Stimulated activated CD4-positive, alpha-beta T cell treated with anti-CD3 and anti-CD28 coated beads, Interleukin-15, amount 100 ng/mL, for 24 hours (primary cell): ENCODE results near the gene FAM110D.
A peak's percentile ranks its signal among the peaks of the same experiment; 100 is the strongest.

Source experiments
- DNase-seq: peaks from one replicate; pipeline ENCODE4 v3.0.0-alpha.2; 2020

The FAM110D gene

DNA sequence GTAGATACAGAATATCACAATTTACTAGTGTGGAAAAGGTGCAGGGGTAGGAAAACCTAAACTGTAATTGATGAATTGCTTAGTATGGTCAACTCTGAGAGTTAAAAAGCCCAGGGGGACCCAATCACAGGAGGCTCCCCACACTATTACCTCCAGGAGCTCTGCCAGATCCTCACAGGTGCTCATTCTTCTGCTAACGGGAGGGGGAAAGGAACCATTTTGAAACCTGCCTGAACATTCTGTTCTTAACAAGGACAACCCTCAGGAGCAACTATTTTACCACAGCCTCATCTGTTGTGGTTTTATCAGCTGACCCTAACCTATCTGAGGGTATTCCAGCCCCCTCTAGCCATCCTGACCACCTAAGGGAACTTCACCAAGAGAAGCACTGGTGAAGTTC lies 28.2 kb upstream of the FAM110D start:
- no peak for DNase-seq

DNA sequence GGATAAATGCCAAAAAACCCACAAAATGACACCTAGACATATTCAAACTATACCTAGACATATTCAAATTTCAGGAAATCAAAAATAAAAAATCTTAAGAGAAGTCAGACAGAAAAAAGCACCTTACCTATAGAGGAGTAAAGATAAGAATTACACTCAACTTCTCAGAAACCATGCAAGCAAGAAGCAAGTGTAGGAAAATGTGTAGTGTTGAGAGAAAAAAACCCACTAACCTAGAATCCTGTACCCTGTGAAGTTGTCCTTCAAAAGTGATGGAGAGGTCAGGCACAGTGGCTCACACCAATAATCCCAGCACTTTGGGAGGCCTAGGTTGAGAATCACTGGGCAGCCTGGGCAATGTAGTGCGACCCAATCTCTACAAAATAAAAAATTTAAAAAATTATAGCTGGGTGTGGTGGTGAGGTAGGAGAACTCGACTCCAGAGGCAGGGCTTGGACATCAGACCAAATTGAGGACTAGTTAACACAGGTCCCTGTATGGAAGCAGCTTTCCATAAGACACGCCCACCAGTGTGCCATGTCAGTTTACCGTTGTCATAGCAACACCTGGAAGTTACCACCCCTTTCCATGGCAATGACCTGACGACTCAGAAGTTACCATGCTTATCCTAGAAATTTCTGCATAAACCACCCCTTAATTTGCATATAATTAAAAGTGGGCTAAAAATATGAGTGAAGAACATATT lies 26.6 kb upstream of the FAM110D start:
- DNase-seq = no peak

DNA sequence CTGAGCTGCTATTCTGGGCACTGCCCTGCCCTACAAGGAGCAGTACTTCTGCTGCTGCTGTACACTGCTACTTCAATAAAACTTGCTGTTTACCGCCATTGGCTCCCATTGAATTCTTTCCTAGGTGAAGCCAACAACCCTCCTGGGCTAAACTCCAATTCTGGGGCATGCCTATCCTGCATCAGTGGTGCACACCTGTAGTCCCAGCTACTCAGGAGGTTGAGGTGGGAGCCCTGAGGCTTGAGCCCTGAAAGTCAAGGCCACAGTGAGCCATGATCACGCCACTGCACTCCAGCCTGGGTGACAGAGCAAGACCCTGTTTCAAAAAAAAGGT lies 26.1 kb upstream of the FAM110D start:
- no peak for DNase-seq

DNA sequence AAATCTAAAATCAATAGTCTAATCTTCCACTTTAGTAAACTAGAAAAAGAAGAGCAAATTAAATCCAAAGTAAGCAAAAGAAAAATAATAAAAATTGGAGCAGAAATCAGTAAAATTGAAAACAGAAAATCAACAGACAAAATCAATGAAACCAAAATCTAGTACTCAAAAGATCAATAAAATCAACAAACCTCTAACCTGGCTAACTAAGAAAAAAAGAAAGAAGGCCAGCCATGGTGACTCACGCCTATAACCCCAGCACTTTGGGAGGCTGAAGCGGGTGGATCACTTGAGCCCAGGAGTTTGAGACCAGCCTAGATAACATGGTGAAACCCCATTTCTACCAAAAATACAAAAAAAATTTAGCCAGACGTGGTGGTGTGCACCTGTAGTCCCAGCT lies 24.4 kb upstream of the FAM110D start:
- no peak for DNase-seq

DNA sequence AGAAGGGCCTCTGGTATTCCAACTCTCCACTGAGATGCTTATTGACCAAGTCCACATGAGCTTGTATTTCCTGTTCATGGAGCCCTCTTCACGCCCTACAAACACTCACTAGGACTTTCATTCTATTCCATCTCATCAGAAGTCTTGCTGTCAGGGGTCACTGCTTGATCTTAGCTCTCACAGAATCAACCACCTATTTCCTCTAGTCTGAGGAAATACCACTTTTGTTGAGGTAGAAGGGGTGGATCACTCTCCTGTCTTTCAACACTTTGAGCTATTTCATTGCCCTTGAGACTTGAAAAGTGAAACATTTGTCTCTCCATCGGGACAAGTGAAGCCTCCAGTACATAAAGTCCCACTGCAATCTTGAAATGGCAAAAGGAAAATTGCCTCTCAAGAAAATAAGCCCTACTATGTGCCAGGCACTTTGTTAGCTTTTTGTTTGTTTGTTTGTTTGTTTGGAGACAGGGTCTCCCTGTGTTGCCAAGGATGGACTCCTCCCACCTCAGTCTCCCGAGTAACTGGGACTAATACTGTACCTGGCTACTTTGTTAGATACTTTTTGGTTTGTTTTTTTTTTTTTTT lies 19.8 kb upstream of the FAM110D start:
- no peak for DNase-seq

DNA sequence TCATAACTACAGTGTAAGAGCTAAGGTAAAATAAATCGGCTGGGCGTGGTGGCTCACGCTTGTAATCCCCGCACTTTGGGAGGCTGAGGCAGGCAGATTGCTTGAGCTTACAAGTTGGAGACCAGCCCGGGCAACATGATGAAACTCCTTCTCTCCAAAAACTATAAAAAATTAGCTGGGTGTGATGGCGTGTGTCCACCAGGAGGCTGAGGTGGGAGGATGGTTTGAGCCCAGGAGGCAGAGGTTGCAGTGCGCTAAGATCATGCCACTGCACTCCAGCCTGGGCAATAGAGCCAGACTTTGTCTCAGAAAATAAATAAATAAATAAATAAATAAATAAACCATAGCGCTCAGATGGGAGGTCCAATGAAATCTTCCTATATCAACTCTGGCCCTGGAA lies 16.7 kb upstream of the FAM110D start:
- DNase-seq = no peak

DNA sequence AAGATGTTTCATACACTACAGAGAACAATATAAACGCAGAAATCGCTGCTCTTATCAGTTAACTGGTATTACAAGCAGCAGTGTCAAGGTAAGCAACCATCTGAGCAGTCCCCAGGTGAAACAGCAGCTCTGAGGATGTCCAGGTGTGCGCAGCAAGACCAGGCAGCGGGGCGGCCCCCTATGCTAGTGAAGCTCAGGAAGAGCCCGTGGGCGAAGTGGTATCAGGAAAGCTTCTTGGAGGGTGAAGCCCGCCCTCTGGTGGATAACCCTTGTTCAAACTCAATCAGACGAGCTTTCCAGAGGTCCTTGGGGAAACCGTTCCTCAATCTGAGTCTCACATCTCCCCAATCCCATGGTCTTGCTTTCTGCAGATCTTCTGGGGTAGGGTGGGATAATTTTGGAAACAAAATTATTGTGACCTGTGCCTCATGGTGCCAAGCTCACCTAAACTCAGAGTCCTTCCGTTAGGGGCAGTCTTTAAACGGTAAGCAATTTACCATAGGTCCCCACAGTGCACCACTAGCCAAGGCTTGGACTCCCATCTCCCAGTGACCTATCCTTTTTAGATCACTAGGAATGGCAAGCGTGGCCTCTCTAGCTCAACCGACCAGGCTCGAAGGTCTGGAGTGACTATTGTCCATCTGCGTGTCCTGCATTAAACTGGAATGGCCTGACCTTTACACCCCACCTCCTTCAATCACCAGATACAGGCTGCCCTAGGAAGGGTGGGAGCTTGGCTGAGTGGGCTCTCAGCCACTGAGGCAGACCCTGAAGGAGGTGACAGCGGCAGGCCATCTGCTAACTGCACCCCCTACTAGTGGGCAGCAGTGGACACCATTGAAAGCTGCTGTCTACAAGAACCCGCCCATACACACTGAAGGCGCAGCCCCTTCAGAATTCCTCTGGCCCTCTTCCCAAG lies 13.6 kb upstream of the FAM110D start:
- DNase-seq = peak; percentile 83

DNA sequence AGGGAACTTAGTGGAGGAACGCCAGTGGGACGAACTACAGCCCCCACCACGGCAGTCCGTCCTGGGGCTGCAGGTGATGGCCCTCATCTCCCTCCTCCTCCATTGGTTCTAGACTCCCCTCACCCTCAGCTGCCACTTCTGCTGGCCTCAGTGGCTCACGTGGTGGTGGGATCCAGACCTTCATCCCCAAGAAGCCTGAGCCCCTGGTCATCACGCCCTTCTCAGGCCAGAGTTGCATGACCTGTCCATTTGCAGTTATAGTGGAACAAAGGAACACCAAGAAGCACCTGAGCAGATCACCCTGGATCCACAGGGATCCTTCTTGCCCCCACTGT lies 13.0 kb upstream of the FAM110D start:
- DNase-seq = no peak

DNA sequence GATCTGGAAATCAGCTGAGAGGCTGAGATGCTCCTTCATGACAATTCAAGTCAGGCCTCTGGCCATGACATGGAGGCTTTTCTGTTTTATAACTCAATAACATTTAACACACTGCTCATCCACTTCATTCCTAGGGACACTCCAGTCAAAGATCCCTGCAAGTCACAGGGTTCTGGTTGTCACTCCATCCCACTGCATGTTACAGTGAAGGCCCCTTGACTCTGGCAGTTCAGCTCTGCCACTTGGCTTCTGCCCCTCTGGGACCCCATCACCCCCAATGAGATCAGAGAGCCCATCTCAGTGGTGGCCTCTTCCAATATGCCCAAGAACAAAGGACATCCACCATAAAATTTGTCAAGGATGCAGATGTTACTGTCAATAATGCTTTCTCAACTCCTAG lies 10.0 kb upstream of the FAM110D start:
- no peak for DNase-seq

DNA sequence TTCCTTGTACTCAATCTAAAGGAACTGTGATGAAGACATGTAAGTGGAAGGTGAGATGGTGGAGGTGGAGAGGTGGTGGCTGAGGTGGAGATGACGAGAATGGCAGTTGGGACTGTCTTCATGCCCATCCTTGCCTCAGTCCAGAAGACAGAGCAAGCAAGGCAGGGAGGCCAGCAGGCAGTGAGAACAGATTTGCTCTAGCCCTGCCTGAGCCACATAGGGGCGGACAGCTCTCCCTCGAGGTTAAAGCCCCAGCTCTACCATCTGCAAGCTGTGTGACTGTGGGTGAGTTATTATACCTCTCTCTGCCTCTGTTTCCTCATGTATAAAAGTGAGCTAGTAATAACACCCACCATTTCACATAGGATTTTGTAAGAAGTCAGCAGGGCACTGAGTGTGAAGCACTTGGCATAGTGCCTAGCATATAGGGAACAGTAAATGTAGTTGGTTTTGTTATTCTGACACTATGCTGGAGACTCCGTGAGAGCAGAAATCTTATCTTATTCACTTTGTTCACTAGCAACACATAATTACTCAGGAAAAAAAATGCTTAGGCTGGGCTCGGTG lies 4.8 kb upstream of the FAM110D start:
- DNase-seq = no peak

DNA sequence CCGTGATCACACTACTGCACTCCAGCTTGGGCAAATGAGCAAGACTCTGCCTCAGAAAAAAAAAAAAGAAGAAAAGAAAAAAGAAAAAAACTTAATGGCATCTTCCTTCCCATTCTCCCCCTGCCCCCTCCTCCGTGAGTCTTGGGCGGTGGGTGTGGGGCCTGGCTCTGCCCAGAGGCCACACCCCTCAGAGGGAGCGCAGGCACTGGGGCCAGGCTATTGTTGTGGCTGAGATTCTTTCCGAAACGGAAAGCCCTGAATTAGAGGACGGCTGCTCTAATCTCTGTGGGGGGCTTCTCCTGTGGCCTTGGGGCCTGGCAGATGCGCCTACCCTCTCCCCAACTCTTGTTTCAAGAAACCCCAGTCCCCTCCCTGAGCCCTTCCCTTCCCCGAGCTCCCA lies 4.1 kb upstream of the FAM110D start:
- DNase-seq = no peak

DNA sequence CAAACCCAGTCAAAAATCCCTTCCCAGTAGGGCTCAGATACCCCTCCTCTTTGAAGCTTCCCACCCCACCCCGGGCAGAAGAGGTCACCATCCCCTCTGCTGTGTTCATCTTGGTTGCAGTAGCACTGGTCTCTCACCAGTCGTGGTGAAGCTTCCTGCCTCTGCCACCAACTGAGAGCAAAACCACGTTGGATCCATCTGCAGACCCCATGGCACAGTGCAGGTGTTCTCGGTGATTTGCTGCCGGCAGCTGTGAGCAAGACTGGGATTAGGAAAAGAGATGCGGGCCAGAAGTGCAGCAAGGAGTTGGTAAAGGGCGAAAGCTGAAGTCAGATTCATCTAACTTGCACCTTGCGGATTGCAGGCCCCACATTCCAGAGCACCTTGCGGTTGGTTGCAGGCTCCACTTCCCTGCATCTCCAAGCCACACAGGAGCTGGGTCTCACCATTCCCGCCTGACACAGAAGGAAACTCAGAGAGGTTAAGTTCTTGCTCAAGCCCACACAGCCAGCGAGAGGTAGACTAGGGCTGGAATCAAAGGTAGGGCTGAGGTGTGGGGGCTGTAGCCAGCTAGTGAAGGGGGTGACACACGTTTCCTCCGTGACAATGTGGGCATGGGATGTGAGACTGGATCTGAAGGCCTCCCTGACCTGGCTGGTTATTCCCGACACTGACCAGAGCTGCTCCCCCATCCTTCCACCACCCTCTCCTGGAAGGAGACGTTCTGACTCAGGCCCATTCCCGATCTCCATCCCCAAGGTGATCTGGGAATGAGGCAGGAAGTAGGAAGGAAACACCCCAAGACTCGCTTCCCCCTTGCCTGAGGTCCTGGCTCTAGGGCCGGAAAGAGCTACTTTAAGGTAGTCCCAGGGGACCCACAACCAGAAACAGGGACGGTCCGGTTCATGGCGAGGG lies 3.3 kb upstream of the FAM110D start:
- DNase-seq = no peak

DNA sequence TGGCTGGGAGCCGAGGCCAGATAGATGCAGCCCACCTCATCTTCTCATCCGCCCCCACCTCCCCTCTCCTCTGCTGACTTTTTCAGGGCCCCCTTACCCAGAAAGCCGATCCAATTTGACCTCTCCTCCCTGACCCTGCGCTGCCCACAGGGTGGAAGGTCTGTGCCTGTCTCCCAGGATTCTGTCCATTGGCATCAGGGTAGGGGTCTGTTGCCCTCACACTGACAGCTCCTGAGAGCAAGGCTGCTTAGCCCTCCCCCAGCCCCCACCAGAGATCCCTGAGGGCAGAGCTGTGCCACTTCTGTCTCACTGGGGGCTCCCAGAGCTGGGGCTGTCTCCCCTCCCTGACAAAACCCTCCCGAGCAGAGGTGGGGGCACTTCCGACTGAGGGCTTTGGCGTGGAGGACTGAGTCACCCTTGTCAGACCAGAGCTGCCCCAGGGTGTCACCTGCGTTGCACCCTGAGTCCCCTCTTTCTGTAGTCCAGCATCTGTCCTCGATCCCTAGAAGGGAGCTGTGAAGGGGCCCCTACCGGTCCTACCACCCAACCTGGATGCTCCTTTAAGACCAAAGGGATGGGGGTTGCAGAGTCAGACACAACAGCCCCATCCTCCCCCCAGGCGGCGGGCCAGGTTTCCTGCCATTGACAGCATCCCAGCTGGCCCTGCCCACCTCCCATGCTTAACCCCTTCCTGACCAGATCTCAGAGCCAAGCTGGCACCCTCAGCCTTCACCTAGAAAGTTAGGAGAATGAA lies 2.4 kb upstream of the FAM110D start:
- DNase-seq = no peak

DNA sequence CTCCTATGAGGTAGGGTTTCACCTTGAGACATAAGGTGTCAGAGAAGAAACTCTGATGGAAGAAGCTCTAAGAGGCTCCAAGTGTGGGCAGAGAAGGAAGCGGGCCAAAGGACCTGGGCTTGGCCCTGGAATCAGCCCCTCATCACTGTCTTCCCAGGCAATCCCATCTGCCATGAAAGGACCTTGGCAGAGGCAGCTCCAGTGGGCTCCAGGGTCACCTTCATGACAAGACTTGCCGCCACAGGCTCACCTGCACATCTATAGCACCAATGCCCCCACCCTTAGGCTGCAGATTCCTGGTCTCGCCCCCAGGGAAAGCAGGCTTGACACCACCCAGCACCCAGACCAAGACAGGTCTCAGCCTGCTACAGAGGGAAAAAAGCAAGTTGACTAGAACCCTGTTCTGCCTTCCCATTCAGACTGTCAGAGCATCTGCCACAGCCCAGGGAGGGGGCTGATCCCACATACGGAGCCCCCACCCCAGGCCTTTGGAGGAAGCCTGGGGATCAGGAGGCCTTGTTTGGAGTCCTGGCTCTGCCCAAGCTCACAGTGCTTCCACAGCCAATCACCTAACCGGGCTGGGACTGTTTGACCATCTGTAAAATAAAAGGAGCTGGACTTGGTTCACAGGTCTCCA lies 490 bp upstream of the FAM110D start:
- no peak for DNase-seq

DNA sequence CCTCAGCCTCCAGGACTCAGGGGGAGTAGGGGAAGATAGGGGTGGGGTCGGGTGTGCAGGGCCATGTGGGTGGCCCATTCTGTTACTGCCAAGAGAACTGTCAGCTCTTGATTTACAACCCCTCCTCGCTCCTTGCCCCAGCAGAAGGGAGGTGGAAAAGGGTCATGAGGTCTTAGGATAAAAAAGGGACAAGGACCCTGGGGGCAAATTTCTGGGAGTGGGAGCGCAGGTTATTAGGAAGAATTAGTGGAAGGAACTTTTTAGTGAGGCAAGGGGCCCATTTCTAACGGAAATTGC lies 812 bp downstream of the FAM110D start:
- DNase-seq = no peak

DNA sequence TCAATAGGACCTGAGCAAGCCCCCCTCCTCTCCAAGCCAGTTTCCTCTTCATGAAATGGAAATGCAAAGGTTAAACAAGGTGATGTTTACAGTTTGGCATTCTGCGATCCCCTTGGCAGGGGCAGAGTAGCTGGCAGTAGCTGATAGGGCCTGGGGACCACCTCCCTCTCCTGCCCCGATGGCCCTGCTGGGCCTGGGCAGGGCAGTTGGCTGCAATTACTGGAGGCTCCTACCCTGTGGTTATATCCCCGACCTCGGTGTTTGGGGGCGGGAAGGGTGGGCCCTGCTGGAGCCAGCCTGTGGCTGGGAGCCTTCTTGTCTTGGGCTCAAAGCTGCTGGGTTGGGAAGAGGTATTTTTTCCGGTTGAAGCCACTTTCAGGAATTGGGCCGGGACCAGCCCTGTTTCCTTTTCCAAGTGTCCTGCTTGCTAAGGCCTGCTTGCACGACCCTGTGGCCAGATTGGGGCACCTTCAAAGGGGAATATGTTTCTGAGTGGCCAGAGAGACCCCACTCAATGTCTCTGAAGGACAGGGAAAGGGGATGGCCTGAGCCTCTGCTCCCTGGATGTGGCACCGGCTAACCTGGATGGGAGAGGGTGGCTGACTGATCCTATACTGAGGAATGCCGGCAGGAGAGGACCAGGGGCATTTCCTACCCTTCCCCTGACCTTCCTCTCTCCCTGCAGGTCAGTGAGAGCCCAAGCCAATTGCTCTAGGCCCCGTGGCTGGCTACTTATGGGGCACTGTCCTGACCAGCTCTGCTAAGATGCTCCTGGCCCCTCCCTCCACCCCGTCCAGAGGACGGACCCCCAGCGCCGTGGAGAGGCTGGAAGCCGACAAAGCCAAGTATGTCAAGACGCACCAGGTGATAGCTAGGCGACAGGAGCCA lies 1.9 kb downstream of the FAM110D start:
- DNase-seq = no peak

DNA sequence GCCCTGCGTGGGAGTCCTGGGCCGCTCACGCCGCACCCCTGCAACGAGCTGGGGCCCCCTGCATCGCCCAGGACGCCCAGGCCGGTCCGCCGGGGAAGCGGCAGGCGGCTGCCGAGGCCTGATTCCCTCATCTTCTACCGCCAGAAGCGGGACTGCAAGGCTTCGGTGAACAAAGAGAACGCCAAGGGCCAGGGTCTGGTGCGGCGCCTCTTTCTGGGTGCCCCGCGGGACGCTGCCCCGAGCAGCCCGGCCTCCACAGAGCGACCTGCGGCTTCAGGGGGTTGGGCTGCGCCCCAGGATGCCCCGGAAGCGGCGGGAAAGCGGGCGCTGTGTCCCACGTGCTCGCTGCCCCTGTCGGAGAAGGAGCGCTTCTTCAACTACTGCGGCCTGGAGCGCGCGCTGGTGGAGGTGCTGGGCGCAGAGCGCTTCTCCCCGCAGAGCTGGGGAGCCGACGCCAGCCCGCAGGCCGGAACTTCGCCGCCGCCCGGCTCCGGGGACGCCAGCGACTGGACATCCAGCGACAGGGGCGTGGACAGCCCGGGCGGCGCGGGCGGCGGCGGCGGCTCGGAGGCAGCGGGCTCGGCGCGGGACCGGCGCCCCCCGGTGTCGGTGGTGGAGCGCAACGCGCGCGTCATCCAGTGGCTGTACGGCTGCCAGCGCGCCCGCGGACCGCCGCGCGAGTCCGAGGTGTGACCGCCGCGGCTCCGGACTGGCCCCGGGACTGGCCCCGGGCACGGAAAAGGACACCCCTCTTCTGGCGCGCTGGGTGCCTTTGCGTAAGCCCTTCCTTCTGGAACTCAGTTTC lies 2.7 kb downstream of the FAM110D start:
- peak; percentile 72 for DNase-seq

DNA sequence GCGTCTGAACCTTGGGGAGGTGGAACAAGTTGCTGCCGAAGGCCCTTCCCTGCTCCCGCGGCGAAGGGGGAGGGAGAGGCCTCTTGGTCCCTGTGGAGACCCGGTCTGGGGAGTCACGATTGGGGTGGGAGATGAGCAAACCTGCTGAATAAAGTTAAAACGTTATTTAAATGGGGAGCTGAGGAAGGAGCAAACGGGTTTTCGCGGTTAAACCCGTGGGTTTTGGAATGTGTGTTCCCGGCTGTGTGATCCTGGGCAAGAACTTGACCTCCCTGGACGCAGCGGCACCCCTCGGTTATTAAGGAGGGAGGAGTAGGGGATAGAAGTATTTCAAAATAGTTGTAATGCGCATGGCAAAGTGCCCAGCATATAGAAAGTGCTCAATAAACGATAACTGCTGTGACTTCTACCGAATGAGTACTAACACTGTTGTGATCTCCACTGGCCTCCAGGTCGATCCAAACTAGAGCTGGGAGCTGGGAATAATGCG lies 3.4 kb downstream of the FAM110D start:
- DNase-seq = no peak

DNA sequence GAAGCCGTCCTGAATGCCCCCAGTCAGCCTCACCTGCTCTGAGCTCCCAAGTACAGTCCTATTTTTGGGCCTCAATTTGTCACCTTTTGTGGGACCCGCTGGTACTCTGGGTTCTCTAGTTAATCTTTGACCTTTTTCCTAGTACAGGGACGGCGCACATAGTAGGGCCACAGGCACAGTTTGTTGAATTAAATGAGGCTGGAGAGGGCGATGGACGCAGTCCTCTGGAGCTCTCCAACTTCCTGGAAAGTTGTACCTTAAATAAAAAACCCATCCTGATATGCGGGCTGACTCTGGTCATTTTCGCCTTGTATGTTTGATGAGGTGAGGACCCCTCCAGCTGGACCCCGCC lies 4.8 kb downstream of the FAM110D start:
- DNase-seq = no peak
